GM18873 (cell line): ENCODE data around the gene EOGT.

ENCODE experiments used
- ATAC-seq: cut with Tn5 transposase; IDR thresholded peaks from one replicate; pipeline ENCODE4 v1.9.1; 2021; ENCODE audit warnings: mild to moderate bottlenecking, moderate library complexity, moderate number of reproducible peaks; ENCODE audit not compliant: unreplicated experiment, low FRiP score

Gene EOGT

GRCh38 chr3:68964694-68965093 lies 48.8 kb downstream of the EOGT start:
- no peak for ATAC-seq

DNA sequence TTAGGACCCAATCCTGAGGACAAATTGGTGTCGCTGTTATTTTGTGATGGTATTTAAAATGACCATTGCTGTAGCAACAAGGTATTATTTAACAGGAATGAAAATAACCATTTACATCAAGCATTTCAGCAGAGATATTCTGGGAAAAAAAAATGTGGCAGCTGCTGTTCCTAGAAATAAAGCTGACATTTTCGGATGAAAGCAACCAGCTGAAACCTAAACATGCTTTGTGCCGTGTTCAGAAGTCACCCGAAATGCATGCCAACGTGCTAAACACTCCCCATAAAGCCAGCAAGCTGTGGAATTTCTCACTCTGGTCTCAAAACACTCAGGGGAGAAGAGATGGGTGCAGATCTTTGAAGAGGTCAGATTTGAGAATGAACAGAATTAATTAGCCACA lies 49.6 kb downstream of the EOGT start:
- ATAC-seq, result no peak

DNA sequence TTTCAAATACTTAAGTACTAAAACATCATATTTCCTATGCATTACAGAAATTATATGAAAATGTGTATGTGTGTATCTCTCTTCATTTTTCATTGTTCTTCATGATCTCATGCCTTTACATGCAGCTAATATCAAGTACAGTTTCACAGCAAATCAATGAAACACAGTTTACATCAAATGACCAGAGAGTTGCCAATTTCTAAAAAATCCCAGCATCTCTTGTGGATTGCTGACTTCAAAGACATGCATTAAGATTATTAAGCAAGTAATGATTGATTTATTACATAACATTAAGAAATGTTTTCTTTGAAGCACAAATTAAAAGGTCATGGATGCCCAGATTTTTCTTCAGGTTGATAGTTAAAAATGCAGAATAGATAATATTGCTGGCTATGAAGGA lies 50.1 kb downstream of the EOGT start:
- ATAC-seq, result no peak

GRCh38 chr3:68958932-68959331 lies 54.6 kb downstream of the EOGT start:
- ATAC-seq, result no peak

DNA sequence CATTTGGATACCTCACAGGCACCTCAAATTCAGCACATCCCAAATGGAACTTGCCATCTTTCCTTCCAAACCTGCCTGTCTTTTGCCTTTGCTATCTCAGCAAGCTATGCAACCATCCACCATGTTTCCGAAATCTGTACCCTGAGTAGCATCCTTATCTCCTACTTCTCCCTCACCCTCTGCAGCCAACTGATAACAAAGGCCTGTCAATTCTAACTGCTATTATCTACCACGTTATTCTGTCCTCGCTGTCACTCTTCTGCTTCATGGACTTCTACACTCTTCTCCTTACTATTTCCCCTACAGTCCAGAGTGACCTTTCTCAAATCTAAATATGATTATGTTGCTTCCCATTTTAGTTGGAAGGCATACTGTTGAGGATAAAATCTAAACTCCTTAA lies 55.6 kb downstream of the EOGT start:
- no peak for ATAC-seq

GRCh38 chr3:68953816-68954444 lies 59.6 kb downstream of the EOGT start:
- ATAC-seq, result no peak

DNA sequence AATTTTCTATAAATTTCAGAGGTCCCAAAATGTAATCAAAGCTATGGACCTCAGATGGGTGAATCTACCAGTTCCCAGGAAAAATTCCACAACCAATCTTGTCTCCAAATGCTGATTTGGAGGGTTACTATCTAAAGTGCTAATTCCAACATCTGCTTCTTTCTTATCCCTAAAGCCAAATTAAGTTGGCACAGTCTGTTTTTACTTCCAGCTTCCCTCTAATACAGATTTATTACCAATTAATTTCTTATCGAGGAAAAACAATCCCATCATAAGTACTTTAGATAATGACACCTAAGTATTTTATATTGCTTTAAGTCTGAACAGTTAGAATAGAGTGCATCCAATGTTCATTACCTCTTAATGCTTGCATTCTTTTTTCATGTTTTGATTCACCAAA lies 68.3 kb downstream of the EOGT start:
- ATAC-seq, result no peak

- ATAC-seq, result no peak
These were observed 69.6 kb downstream of the EOGT start for GRCh38 chr3:68943753-68944500.

- ATAC-seq, result no peak
These were observed 72.4 kb downstream of the EOGT start for GRCh38 chr3:68941055-68941454.

- no peak for ATAC-seq
These were observed 76.6 kb downstream of the EOGT start for GRCh38 chr3:68936856-68937255.

- no peak for ATAC-seq
These were observed 77.7 kb downstream of the EOGT start for GRCh38 chr3:68935778-68936177.

GRCh38 chr3:68931406-68932149 lies 81.9 kb downstream of the EOGT start:
- ATAC-seq, result no peak
